GM13977 (cell line): Measurements from ENCODE around the gene NOM1.

Experiments
- DNase-seq: peaks from one replicate; pipeline ENCODE4 v3.0.0; 2012; ENCODE audit warnings: low spot score
- in situ Hi-C: fragments of 300-500 bp; cut with MboI; formaldehyde crosslinking; loops from one replicate; pipeline ENCODE4 v1.12.0; 2022; ENCODE audit warnings: low sequenced_read_pairs, low pct_unique_long_range_greater_than_20kb, mixed read lengths, inconsistent platforms; ENCODE audit not compliant: unreplicated experiment
- TF ChIP-seq, protein P1 (sequence below): IDR thresholded peaks from 2 replicates; pipeline ENCODE4 v1.5.1; 2012; ENCODE audit warnings: mild to moderate bottlenecking, control low read depth; ENCODE audit not compliant: insufficient read depth; ENCODE audit errors: extremely low read depth, missing control alignments

The NOM1 gene

DNA sequence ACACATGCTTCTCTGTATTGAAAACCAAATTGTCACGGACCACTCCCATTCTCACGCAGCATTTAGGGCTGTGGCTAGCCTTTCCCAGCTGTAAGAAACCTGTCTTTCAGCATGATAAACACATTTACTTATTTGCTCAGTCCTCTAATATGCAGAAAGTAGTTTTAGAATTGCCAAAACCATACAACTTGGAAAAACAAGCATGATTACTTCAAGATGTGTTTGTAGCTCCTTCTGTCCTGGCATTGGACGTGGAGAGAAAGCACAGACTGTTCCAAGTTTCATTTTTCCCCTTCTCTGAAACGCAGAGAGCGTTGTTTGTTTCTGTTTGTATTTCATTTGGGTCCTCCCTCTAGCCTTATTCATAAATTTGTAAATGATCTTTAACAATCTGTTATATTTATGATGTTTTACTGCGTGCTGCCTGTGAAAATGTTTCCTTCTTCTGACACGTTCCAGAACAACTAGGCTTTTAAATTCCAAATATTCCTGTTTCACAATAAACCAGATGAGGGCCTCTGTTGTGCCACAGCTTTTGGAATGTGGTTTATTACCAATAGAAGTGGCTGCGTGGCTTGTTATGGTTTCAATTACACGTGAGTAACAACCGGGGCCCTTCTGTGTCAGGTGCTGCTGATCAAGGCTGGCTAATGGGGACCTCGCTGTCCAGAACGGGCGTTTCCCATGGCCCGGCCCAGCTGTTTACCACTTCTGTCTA is 34.8 kb downstream of the NOM1 start:
- DNase-seq: no peak
- TF ChIP-seq, protein P1, sequence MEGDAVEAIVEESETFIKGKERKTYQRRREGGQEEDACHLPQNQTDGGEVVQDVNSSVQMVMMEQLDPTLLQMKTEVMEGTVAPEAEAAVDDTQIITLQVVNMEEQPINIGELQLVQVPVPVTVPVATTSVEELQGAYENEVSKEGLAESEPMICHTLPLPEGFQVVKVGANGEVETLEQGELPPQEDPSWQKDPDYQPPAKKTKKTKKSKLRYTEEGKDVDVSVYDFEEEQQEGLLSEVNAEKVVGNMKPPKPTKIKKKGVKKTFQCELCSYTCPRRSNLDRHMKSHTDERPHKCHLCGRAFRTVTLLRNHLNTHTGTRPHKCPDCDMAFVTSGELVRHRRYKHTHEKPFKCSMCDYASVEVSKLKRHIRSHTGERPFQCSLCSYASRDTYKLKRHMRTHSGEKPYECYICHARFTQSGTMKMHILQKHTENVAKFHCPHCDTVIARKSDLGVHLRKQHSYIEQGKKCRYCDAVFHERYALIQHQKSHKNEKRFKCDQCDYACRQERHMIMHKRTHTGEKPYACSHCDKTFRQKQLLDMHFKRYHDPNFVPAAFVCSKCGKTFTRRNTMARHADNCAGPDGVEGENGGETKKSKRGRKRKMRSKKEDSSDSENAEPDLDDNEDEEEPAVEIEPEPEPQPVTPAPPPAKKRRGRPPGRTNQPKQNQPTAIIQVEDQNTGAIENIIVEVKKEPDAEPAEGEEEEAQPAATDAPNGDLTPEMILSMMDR: no peak
- in situ Hi-C loops: no loop called here

DNA sequence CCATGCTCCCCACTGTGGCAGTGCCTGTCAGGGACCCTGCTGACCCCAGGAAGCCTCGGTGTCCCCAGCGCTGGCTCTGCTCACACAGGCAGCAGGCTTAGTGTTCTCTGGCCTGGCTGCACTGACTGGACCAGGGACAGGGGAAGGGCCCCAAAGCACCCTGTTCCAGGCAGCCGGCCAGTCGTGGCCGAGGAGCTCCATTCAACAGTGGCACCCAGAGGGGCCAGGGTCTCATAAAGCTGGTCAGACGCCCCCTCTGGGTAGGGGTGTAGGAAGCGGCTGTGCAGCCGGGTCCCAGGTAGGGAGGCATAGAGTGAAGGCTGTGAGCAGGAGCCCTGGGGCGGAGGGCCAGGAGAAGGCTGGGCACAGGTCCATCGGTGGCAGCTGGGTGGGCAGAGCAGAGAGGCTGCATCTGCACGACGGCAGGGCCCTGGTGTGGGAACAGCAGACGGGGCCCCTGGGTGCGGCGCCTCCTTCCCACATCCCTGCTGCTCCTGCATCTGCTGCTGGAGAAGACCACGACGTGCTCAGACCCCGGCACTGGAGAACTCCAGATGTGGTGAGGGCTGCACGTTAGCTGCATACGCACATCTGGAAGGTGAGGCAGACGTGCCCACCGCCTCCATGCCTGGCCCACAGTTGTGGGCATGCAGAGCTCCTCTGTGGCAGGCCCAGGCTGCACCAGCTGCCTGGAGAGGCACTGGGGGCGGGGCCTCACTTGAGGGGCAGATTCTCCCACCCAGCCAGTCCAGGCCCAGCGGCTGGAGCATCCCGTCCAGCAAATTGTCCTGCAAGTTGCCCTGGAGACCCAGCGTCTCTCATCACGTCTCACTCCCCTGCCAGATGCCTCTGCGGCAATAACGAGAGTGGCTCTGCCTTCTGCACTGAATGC is 35.8 kb downstream of the NOM1 start:
- in situ Hi-C loops: no loop called here
- no peak for DNase-seq
- TF ChIP-seq, protein P1: no peak

DNA sequence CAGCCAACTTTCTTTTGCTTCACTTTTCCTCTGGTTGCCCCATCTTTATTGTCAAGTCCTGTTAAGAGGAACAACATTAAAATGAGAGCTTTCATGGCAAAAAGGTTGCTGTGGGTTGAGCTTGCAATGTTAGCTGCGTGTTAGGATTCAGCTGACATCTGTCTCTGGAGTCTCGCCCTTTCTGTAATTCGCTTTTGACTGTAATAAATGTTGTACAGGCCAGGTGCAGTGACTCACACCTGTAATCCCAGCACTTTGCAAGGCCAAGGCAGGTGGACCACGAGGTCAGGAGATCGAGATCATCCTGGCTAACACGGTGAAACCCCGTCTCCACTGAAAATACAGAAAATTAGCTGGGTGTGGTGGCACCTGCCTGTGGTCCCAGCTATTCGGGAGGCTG is 36.9 kb downstream of the NOM1 start:
- DNase-seq: no peak
- TF ChIP-seq, protein P1: no peak
- in situ Hi-C loops: no loop called here

DNA sequence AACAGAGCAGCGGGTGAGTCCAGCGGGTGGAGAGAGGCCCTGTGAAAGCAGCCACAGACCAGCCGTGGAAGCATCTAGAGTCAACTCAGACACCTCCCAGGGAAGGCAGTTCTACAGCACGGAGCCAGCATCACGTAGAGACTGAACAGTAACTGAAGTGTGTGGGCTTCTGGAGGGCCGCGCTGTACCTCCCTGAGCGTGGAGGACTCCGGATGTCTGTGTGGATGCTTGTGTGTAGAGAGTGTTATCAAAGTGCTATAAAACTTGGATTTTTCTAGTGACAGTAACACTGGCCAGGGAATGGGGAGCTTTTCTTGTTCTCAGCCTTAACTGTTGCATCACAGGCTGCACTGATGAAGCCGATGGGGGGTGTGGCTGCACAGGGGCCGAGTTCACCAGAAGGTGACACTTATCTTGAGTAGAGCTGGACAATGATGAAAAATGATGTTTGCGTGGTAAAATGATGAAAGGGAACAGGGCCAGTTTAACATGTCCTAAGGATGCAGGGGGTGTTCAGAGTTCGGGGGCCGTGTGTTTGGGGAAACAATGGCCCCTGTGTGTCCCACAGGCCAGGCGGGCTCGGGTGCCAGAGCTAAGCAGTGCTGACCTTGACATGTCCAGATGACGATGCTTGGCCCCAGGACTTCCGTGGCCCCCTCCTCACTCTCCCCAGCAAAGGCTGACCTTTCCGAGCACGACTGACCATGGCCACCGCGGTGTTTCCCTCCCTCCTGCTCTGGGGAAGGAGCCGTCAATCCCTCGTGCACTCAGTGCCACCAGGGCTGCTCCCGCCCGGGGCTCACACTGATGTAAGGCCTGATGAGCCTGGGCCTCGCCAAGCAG is 39.1 kb downstream of the NOM1 start:
- in situ Hi-C loops: no loop called here
- no peak for DNase-seq
- TF ChIP-seq, protein P1: no peak

DNA sequence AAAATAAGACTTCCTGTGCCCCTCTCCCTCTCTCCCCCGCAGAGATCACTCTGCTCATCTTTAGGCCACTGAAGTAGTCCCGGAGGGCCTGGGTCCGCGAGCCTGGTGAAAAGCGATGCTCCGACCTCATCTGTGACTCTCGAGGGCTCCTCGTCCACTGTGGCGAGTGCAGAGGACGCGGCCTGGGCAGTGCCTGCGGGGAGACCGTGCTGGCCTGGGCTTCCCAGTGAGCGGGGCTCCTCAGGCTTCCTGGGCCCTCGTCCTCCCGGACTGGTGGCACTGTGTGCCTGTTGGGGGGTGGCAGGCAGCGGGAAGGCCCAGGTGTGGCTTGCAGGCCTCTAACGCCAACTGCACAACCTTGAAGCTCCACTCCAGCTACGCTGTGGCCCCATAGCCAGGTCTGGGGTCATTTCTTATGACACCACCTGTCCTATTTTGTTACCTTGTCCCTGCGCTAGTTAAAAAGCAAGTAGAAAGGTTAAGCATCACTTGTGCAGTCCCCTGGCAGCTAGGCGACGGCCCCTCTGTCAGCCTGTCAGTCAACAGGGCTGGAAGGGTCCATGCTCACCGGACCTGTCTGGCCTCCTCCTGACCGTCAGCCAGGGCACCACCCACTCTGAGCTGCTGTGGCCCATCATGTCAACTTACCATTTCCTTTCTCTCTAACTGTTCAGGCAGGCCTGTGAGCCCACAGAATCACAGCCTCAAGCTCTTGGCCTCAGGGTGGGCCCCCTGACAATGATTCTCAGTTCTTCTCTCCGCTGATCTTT is 40.4 kb downstream of the NOM1 start:
- DNase-seq: no peak
- TF ChIP-seq, protein P1: no peak
- in situ Hi-C loops: no loop called here
